Lower leg skin (tissue), 4 donors: ENCODE measurements around the gene CDH23. TPM values are rescaled to one million over a fixed set of nuclear protein-coding genes. Genes with fewer than 3 reads are reported as not detected.

Experiments used
- DNase-seq, 2 donors: peaks; one replicate each; pipeline ENCODE4 v3.0.0-alpha.2; 2019; ENCODE audit warnings: low spot score in 2 of 2
- H3K4me3 ChIP-seq: fragments of 200-600 bp; sonication (generic); 2 replicates; pipeline ENCODE4 v1.5.1; 2017; ENCODE audit warnings: mild to moderate bottlenecking, low read depth; ENCODE audit not compliant: poor library complexity, severe bottlenecking
- POLR2A ChIP-seq, 2 donors: fragments of 450-650 bp; IDR thresholded peaks; one replicate each; pipeline ENCODE4 v1.6.1; 2016 to 2017; ENCODE audit warnings: antibody characterized with exemption in 2 of 2, mild to moderate bottlenecking in 1 of 2, moderate library complexity in 1 of 2
- WGBS, 2 donors: methylation state at CpG; one replicate each; pipeline ENCODE4 v1.1.5; 2018; 5-methylcytosine and 5-hydroxymethylcytosine counted together
- intact Hi-C: fragments of 100-400 bp; cut with DNase I; formaldehyde crosslinking; loops from one replicate; pipeline ENCODE4 v1.15.0; 2023; ENCODE audit warnings: low total_unique reads
- total RNA-seq, 4 donors: library from RNA; depleted of rRNA; stranded (reverse); fragments of >200 nt; gene quantifications; one replicate each; pipeline ENCODE4 v1.1.0, GENCODE V29; 2016
- TF ChIP-seq, protein P1 (sequence below), 3 donors: fragments of 450-650 bp; IDR thresholded peaks; one replicate each; pipeline ENCODE4 v1.5.1; 2016; ENCODE audit warnings: antibody characterized with exemption in 3 of 3, mild to moderate bottlenecking in 3 of 3, moderate library complexity in 2 of 3

Gene CDH23
- total RNA-seq, 4 donors from 2014 or later: 1.7 to 9.2 (median 2.6) TPM

DNA sequence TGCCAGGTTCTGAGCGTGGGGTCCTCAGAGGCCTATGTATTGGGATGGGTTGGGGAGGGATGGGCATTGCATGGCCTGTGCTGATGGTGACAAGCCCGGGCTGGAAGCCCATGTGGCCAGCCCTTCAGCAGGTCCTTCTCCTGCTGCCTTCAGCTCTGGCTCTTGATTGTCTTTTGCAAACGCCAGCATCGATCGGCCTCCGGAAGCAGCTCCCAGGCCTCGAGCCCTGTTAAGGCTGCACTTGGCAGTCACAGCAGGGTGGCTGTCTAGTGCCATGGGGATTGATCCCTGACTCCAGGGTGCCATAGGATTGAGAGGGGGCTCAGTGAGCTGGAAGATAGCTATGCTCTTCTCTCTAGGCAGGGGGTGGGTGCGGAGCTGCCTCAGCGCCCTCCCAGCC, 51.4 kb downstream of the CDH23 start:
- WGBS, 2 donors: 87 to 92% methylated on average over 9 of the region's 9 CpGs
- DNase-seq: no peak
- TF ChIP-seq, protein P1, sequence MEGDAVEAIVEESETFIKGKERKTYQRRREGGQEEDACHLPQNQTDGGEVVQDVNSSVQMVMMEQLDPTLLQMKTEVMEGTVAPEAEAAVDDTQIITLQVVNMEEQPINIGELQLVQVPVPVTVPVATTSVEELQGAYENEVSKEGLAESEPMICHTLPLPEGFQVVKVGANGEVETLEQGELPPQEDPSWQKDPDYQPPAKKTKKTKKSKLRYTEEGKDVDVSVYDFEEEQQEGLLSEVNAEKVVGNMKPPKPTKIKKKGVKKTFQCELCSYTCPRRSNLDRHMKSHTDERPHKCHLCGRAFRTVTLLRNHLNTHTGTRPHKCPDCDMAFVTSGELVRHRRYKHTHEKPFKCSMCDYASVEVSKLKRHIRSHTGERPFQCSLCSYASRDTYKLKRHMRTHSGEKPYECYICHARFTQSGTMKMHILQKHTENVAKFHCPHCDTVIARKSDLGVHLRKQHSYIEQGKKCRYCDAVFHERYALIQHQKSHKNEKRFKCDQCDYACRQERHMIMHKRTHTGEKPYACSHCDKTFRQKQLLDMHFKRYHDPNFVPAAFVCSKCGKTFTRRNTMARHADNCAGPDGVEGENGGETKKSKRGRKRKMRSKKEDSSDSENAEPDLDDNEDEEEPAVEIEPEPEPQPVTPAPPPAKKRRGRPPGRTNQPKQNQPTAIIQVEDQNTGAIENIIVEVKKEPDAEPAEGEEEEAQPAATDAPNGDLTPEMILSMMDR (IDR thresholded peaks at IDR 0.05): no peak
- TF ChIP-seq POLR2A (IDR thresholded peaks at IDR 0.05): no peak
- intact Hi-C loops: no loop called here
- H3K4me3 ChIP-seq: no peak overlapping the region

DNA sequence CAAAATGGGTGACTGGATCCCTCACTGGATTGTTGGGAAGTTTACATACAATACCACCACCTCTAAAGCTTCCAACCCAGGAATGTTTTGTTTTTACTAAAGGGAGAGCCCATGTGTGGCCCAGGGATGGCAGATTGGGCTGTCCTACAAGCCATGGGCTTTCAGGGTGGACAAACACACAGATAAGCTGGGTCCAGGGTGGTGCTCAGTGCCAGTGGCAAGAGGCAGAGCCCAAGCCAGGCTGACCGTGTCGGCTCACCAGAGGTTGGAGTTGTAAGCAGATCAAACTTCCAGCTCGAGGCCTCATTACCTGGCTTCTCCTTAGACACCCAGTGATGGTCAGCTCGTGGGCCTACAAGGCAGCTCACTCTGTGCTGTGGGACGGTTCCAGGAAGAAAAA, 52.3 kb downstream of the CDH23 start:
- DNase-seq: no peak
- TF ChIP-seq, protein P1 (IDR thresholded peaks at IDR 0.05): no peak
- TF ChIP-seq POLR2A (IDR thresholded peaks at IDR 0.05): no peak
- WGBS, 2 donors: 93 to 94% methylated on average over 5 of the region's 5 CpGs
- no peak overlapping the region for H3K4me3 ChIP-seq
- intact Hi-C loops: no loop called here

DNA sequence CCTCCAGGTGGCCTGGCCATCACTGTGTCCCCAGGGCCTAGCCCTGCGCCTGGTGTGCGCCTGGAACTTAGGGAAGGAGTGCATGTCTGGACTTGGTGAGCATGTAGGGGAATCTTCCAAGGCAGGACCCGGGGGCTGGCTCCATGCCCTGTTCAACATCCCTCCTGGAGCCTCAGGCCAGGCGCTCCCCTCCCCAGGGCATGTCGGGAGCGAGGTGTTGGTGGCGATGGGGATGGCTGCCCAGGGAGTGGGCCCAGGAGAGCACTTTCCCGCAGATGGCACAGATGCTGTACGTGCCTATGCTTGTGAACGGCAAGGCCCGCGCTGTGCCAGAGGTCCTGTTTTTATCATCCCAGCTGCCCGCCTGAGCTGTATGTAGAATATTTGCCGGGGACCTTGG, 55.0 kb downstream of the CDH23 start:
- WGBS, 2 donors: 43 to 53% methylated on average over 10 to 14 of the region's 14 CpGs
- H3K4me3 ChIP-seq: no peak overlapping the region
- no peak for TF ChIP-seq POLR2A (IDR thresholded peaks at IDR 0.05)
- TF ChIP-seq, protein P1 (IDR thresholded peaks at IDR 0.05): no peak
- DNase-seq: no peak
- intact Hi-C loops: no loop called here

DNA sequence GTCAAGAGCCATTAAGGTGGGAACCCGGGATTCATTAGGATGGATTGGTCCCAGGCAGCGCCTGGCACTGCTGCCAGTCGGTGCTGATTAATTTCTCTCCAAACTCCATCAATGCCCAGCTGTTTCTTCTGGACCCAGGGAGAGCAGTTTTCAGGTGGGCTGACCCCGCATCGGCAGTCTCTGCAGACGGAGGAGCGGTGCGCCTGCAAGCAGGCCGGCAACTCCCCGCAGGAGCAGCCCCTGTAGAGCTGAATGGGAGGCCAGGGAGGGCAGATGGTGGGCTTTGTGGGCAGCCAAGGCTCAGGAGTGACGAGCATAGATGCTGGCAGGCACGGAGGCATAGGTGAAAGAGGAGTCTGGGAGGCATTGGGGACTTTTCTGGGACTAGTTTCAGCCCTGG, 56.5 kb downstream of the CDH23 start:
- intact Hi-C loops: no loop called here
- no peak for TF ChIP-seq POLR2A (IDR thresholded peaks at IDR 0.05)
- TF ChIP-seq, protein P1 (IDR thresholded peaks at IDR 0.05): no peak
- DNase-seq: no peak
- H3K4me3 ChIP-seq: no peak overlapping the region
- 87% methylated on average over 11 to 12 of the region's 12 CpGs for WGBS, 2 donors

DNA sequence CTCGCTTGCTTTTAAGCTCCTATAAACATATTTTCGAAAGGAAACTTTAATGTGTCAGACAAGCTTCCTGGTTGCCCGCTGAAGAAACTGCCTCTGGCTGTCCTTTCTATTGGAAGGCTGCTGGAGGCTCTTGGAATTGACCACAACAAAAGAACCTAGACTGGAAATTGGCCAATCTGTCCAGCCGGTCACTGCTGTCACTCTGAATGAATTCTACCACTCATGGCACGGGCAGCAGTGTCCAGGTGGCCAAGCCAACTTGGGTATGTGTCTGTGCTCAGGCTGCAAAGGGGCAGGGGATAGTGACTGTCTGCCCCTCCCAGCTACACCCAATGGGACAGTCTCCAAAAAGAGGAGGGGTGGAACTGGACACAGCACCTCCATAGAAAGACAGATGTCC, 57.6 kb downstream of the CDH23 start:
- 77% methylated on average over 5 of the region's 5 CpGs for WGBS, 2 donors
- DNase-seq: no peak
- intact Hi-C loops: no loop called here
- H3K4me3 ChIP-seq: no peak overlapping the region
- TF ChIP-seq POLR2A (IDR thresholded peaks at IDR 0.05): no peak
- TF ChIP-seq, protein P1 (IDR thresholded peaks at IDR 0.05): no peak

DNA sequence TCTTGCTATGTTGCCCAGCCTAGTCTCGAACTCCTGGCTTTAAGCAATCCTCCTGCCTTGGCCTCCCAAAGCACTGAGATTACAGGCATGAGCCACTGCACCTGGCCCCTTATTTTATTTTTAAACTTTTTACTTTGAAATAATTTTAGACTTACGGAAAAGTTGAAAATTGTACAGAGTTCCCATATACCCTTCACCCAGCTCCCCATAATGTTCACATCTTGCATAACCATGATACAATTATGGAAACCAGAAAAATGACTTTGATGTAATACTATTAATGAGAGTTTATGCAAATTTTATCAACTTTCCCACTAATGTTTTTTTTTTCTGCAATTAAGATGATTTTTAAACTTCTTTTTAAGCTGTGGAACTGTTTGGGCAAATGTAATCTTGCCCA, 58.3 kb downstream of the CDH23 start:
- no peak for DNase-seq
- TF ChIP-seq, protein P1 (IDR thresholded peaks at IDR 0.05): no peak
- no peak for TF ChIP-seq POLR2A (IDR thresholded peaks at IDR 0.05)
- no peak overlapping the region for H3K4me3 ChIP-seq
- 67 to 72% methylated on average over 2 of the region's 2 CpGs for WGBS, 2 donors
- intact Hi-C loops: no loop called here
